HUDEP-2 (cell line): Measurements from ENCODE around the gene FLG2.
"Not testable (repeated sequence)": the region's sequence is repeated elsewhere in the genome, so short reads cannot be mapped to it uniquely, and the experiment has no call there.

ENCODE experiments used
- DNase-seq, 76 experiments: peaks; one replicate each; lab custom pipeline; 2025; ENCODE audit not compliant: unreplicated experiment in 76 of 76; lab: John Stamatoyannopoulos, UW

FLG2 gene

GRCh38 chr1:152313970-152314369 lies 45.8 kb downstream of the FLG2 start:
- DNase-seq = no peak

GRCh38 chr1:152313319-152313801 lies 46.4 kb downstream of the FLG2 start:
- no peak for DNase-seq

- DNase-seq = not testable (repeated sequence)
Measured at GRCh38 chr1:152312169-152312568, 47.6 kb downstream of the FLG2 start.

GRCh38 chr1:152309955-152310354 lies 49.9 kb downstream of the FLG2 start:
- no peak for DNase-seq

- DNase-seq = not testable (repeated sequence)
Measured at GRCh38 chr1:152309320-152309901, 50.4 kb downstream of the FLG2 start.

GRCh38 chr1:152308758-152309157 lies 51.0 kb downstream of the FLG2 start:
- DNase-seq = not testable (repeated sequence)

- not testable (repeated sequence) for DNase-seq
Measured at GRCh38 chr1:152307970-152308369, 51.8 kb downstream of the FLG2 start.

GRCh38 chr1:152306123-152306522 lies 53.7 kb downstream of the FLG2 start:
- DNase-seq = not testable (repeated sequence)

- DNase-seq = not testable (repeated sequence)
Measured at GRCh38 chr1:152304773-152305172, 55.0 kb downstream of the FLG2 start.

- not testable (repeated sequence) for DNase-seq
Measured at GRCh38 chr1:152303139-152303872, 56.5 kb downstream of the FLG2 start.
